GM23338 (cell line): ENCODE data around the gene CRIP3. TPM values are rescaled to one million over a fixed set of nuclear protein-coding genes. Genes with fewer than 3 reads are reported as not detected.
"Not testable (repeated sequence)": the region's sequence is repeated elsewhere in the genome, so short reads cannot be mapped to it uniquely, and the experiment has no call there.

Experiments
- ATAC-seq: fragments of 200-7000 bp; cut with Tn5 transposase; 3 replicates; pipeline ENCODE4 v1.9.1; 2020
- DNase-seq: peaks from one replicate; pipeline ENCODE4 v3.0.0-alpha.2; 2015; ENCODE audit warnings: low spot score
- H2AFZ ChIP-seq: fragments of 200-600 bp; sonication (generic); 2 replicates; pipeline ENCODE4 v1.8.0; 2016; ENCODE audit warnings: antibody characterized with exemption, mild to moderate bottlenecking, moderate library complexity
- H3F3A ChIP-seq: fragments of 200-600 bp; sonication (generic); replicated peaks from 2 replicates; pipeline ENCODE4 v1.8.0; 2017; ENCODE audit warnings: antibody characterized with exemption, mixed run types, low read depth
- H3K27ac ChIP-seq: fragments of 200-600 bp; sonication (generic); 2 replicates; pipeline ENCODE4 v1.6.1; 2016; ENCODE audit warnings: low read depth
- H3K27me3 ChIP-seq: fragments of 200-600 bp; sonication (generic); 2 replicates; pipeline ENCODE4 v1.8.0; 2016; ENCODE audit warnings: mild to moderate bottlenecking, mixed run types, moderate library complexity; ENCODE audit not compliant: insufficient read depth
- H3K36me3 ChIP-seq: fragments of 200-600 bp; sonication (generic); 2 replicates; pipeline ENCODE4 v1.8.0; 2016; ENCODE audit warnings: mild to moderate bottlenecking; ENCODE audit not compliant: insufficient read depth
- H3K4me1 ChIP-seq: fragments of 200-600 bp; sonication (generic); 2 replicates; pipeline ENCODE4 v1.8.0; 2016; ENCODE audit warnings: mild to moderate bottlenecking, moderate library complexity; ENCODE audit not compliant: insufficient read depth
- H3K4me2 ChIP-seq: fragments of 200-600 bp; sonication (generic); 2 replicates; pipeline ENCODE4 v1.7.1; 2017; ENCODE audit warnings: mixed run types
- H3K4me3 ChIP-seq: fragments of 200-600 bp; sonication (generic); 2 replicates; pipeline ENCODE4 v1.6.1; 2016; ENCODE audit warnings: mixed run types
- H3K79me2 ChIP-seq: fragments of 200-600 bp; sonication (generic); replicated peaks from 2 replicates; pipeline ENCODE4 v1.8.0; 2017; ENCODE audit warnings: mild to moderate bottlenecking; ENCODE audit not compliant: insufficient read depth
- H3K9me2 ChIP-seq: fragments of 200-600 bp; sonication (generic); 2 replicates; pipeline ENCODE4 v1.8.0; 2017; ENCODE audit not compliant: insufficient read depth
- H4K20me1 ChIP-seq: fragments of 200-600 bp; sonication (generic); replicated peaks from 2 replicates; pipeline ENCODE4 v1.8.0; 2017; ENCODE audit warnings: mild to moderate bottlenecking; ENCODE audit not compliant: insufficient read depth
- H3K27ac Mint-ChIP-seq: 2 replicates; pipeline ENCODE4 v1.8.0; 2020; ENCODE audit warnings: inconsistent platforms, mild to moderate bottlenecking, moderate library complexity, mixed read lengths
- H3K27me3 Mint-ChIP-seq: 3 replicates; pipeline ENCODE4 v1.8.0; 2022; ENCODE audit warnings: low read depth, mild to moderate bottlenecking, moderate library complexity, mixed read lengths, inconsistent platforms; ENCODE audit not compliant: insufficient read depth, poor library complexity
- H3K36me3 Mint-ChIP-seq: 3 replicates; pipeline ENCODE4 v1.8.0; 2021; ENCODE audit warnings: low read depth, mild to moderate bottlenecking, inconsistent platforms, moderate library complexity, mixed read lengths
- H3K4me1 Mint-ChIP-seq: 3 replicates; pipeline ENCODE4 v1.8.0; 2020; ENCODE audit warnings: mild to moderate bottlenecking, inconsistent platforms, mixed read lengths
- H3K4me3 Mint-ChIP-seq: 3 replicates; pipeline ENCODE4 v1.8.0; 2021; ENCODE audit warnings: moderate library complexity, mild to moderate bottlenecking, inconsistent platforms, mixed read lengths
- H3K9me3 Mint-ChIP-seq: 3 replicates; pipeline ENCODE4 v1.8.0; 2020; ENCODE audit warnings: moderate library complexity, mild to moderate bottlenecking, inconsistent platforms, mixed read lengths
- CREB1 ChIP-seq: fragments of 250-450 bp; sonication (Bioruptor Pico); IDR thresholded peaks from 2 replicates; pipeline ENCODE4 v1.5.0; 2020; ENCODE audit warnings: low read depth, mild to moderate bottlenecking, moderate library complexity
- EZH2 ChIP-seq: fragments of 200-600 bp; sonication (generic); IDR thresholded peaks from one replicate; pipeline ENCODE4 v1.8.0; 2017; ENCODE audit warnings: antibody characterized with exemption, mild to moderate bottlenecking, low read depth; ENCODE audit not compliant: unreplicated experiment
- EZH2phosphoT487 ChIP-seq: fragments of 200-600 bp; sonication (generic); IDR thresholded peaks from one replicate; pipeline ENCODE4 v1.8.1; 2018; ENCODE audit warnings: antibody characterized with exemption; ENCODE audit not compliant: unreplicated experiment
- JUNB ChIP-seq: IDR thresholded peaks from one replicate; pipeline ENCODE4 v1.6.1; 2016; ENCODE audit warnings: antibody characterized with exemption; ENCODE audit not compliant: unreplicated experiment
- NANOG ChIP-seq: IDR thresholded peaks from 2 replicates; pipeline ENCODE4 v1.6.1; 2016; ENCODE audit warnings: antibody characterized with exemption, borderline replicate concordance
- POLR2AphosphoS5 ChIP-seq: IDR thresholded peaks from 2 replicates; pipeline ENCODE4 v1.6.1; 2016; ENCODE audit warnings: antibody characterized with exemption, low read depth
- STAT1 ChIP-seq: IDR thresholded peaks from one replicate; pipeline ENCODE4 v1.6.1; 2016; ENCODE audit warnings: antibody characterized with exemption; ENCODE audit not compliant: unreplicated experiment
- ZNF114 ChIP-seq: fragments of 250-450 bp; sonication (Bioruptor Pico); IDR thresholded peaks from 2 replicates; pipeline ENCODE4 v1.5.0; 2020; ENCODE audit warnings: mild to moderate bottlenecking, moderate library complexity
- ZNF331 ChIP-seq: fragments of 250-450 bp; sonication (Bioruptor Pico); IDR thresholded peaks from 2 replicates; pipeline ENCODE4 v1.5.0; 2020; ENCODE audit warnings: low read depth, mild to moderate bottlenecking, moderate library complexity
- polyA plus RNA-seq: library from polyadenylated mRNA; unstranded; fragments of >200 nt; fragmentation: Nextera tagmentation; extraction: Ambion mirVana; gene quantifications from 2 replicates; pipeline ENCODE4 v1.2.1, GENCODE V29; 2016
- total RNA-seq: library from RNA; depleted of rRNA; stranded (reverse); fragments of >200 nt; shearing (Covaris generic); gene quantifications from 2 replicates; pipeline ENCODE4 v1.2.3, GENCODE V29; 2014
- TF ChIP-seq, protein P1 (sequence below): fragments of 250-450 bp; sonication (Bioruptor Pico); IDR thresholded peaks from 2 replicates; pipeline ENCODE4 v1.5.0; 2020; ENCODE audit warnings: mild to moderate bottlenecking, moderate library complexity
- TF ChIP-seq, protein P2 (sequence below), 2 experiments: fragments of 200-600 bp in 1 of 2; sonication (generic) in 1 of 2; conservative IDR thresholded peaks; 2 replicates each; pipeline versions ENCODE4 v1.5.1 to v1.6.1; 2016 to 2017; ENCODE audit warnings: antibody characterized with exemption in 2 of 2, low read depth in 2 of 2, mild to moderate bottlenecking in 2 of 2, moderate library complexity in 1 of 2
- TF ChIP-seq, protein P3 (sequence below): IDR thresholded peaks from 2 replicates; pipeline ENCODE4 v1.6.1; 2016; ENCODE audit warnings: antibody characterized with exemption

Gene CRIP3
- total and polyA plus RNA-seq, 2 experiments from 2014 or later: 22.0 to 36.0 TPM

DNA sequence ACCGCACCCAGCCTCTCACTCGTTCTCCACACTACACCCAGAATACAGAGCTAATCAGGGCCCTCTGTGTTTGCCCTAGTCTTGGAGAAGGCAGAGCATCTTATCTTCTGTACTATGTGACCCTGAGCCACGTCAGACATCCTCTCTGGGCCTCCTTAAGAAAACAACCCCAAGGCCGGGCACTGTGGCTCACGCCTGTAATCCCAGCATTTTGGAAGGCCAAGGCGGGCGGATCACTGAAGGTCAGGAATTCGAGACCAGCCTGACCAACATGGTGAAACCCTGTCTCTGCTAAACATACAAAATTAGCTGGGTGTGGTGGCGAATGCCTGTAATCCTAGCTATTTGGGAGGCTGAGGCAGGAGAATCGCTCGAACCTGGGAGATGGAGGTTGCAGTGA is 5.6 kb downstream of the CRIP3 start:
- Mint-ChIP-seq H3K36me3 (peaks cover 11% of the 10 kb centered on the region; the same call in 1 of the 3 replicates), H3K4me1 (peaks cover 20% of the 10 kb centered on the region)
- H2AFZ ChIP-seq, H3K9me2 ChIP-seq, H3K27ac ChIP-seq, H3K36me3 ChIP-seq, H3K27ac Mint-ChIP-seq, H3K79me2 ChIP-seq, H3K9me3 Mint-ChIP-seq, H4K20me1 ChIP-seq, H3K4me3 Mint-ChIP-seq, DNase-seq, H3K4me2 ChIP-seq, H3K27me3 ChIP-seq, H3K4me3 ChIP-seq, H3F3A ChIP-seq, H3K27me3 Mint-ChIP-seq, ATAC-seq: not testable (repeated sequence)
- peaks cover 15% of the 10 kb centered on the region; the same call in 1 of the 2 replicates for H3K4me1 ChIP-seq

DNA sequence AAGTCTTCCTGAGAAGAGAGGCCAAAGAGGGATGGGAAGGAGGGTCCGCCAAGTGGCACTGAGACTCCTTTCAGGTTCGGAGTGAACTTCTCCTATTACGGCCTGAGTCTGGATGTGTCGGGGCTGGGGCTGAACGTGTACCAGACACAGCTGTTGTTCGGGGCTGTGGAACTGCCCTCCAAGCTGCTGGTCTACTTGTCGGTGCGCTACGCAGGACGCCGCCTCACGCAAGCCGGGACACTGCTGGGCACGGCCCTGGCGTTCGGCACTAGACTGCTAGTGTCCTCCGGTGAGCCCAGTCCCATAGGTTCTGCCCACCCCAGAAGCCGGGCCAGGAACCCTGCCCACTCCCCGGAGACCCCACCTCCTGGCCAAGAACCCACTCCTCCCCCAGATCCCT is 6.5 kb downstream of the CRIP3 start:
- ATAC-seq (no peak), DNase-seq (no peak)
- no peak overlapping the region for H3K4me2 ChIP-seq
- H3K36me3 ChIP-seq: no peaks in the 10 kb centered on the region
- H3K9me2 ChIP-seq: no peaks in the 10 kb centered on the region
- Mint-ChIP-seq H3K27ac (no peak overlapping the region), H3K4me1 (peaks cover 15% of the 10 kb centered on the region), H3K27me3 (peaks cover 6% of the 10 kb centered on the region), H3K36me3 (peaks cover 8% of the 10 kb centered on the region; the same call in 1 of the 3 replicates), H3K9me3 (no peaks in the 10 kb centered on the region), H3K4me3 (no peak overlapping the region)
- H2AFZ ChIP-seq: no peak overlapping the region
- no peaks in the 10 kb centered on the region for H3K27me3 ChIP-seq
- H3K27ac ChIP-seq: no peak overlapping the region
- H3K79me2 ChIP-seq: no peaks in the 10 kb centered on the region
- H3K4me1 ChIP-seq: peaks cover 6% of the 10 kb centered on the region; the same call in 1 of the 2 replicates
- no peak overlapping the region for H3K4me3 ChIP-seq
- no peaks in the 10 kb centered on the region for H3F3A ChIP-seq
- H4K20me1 ChIP-seq: no peaks in the 10 kb centered on the region
- TF ChIP-seq, protein P1, sequence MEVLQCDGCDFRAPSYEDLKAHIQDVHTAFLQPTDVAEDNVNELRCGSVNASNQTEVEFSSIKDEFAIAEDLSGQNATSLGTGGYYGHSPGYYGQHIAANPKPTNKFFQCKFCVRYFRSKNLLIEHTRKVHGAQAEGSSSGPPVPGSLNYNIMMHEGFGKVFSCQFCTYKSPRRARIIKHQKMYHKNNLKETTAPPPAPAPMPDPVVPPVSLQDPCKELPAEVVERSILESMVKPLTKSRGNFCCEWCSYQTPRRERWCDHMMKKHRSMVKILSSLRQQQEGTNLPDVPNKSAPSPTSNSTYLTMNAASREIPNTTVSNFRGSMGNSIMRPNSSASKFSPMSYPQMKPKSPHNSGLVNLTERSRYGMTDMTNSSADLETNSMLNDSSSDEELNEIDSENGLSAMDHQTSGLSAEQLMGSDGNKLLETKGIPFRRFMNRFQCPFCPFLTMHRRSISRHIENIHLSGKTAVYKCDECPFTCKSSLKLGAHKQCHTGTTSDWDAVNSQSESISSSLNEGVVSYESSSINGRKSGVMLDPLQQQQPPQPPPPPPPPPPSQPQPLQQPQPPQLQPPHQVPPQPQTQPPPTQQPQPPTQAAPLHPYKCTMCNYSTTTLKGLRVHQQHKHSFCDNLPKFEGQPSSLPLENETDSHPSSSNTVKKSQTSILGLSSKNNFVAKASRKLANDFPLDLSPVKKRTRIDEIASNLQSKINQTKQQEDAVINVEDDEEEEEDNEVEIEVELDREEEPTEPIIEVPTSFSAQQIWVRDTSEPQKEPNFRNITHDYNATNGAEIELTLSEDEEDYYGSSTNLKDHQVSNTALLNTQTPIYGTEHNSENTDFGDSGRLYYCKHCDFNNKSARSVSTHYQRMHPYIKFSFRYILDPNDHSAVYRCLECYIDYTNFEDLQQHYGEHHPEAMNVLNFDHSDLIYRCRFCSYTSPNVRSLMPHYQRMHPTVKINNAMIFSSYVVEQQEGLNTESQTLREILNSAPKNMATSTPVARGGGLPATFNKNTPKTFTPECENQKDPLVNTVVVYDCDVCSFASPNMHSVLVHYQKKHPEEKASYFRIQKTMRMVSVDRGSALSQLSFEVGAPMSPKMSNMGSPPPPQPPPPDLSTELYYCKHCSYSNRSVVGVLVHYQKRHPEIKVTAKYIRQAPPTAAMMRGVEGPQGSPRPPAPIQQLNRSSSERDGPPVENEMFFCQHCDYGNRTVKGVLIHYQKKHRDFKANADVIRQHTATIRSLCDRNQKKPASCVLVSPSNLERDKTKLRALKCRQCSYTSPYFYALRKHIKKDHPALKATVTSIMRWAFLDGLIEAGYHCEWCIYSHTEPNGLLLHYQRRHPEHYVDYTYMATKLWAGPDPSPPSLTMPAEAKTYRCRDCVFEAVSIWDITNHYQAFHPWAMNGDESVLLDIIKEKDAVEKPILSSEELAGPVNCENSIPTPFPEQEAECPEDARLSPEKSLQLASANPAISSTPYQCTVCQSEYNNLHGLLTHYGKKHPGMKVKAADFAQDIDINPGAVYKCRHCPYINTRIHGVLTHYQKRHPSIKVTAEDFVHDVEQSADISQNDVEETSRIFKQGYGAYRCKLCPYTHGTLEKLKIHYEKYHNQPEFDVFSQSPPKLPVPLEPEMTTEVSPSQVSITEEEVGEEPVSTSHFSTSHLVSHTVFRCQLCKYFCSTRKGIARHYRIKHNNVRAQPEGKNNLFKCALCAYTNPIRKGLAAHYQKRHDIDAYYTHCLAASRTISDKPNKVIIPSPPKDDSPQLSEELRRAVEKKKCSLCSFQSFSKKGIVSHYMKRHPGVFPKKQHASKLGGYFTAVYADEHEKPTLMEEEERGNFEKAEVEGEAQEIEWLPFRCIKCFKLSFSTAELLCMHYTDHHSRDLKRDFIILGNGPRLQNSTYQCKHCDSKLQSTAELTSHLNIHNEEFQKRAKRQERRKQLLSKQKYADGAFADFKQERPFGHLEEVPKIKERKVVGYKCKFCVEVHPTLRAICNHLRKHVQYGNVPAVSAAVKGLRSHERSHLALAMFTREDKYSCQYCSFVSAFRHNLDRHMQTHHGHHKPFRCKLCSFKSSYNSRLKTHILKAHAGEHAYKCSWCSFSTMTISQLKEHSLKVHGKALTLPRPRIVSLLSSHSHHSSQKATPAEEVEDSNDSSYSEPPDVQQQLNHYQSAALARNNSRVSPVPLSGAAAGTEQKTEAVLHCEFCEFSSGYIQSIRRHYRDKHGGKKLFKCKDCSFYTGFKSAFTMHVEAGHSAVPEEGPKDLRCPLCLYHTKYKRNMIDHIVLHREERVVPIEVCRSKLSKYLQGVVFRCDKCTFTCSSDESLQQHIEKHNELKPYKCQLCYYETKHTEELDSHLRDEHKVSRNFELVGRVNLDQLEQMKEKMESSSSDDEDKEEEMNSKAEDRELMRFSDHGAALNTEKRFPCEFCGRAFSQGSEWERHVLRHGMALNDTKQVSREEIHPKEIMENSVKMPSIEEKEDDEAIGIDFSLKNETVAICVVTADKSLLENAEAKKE (CRISPR knock-in tag): no peak
- TF ChIP-seq EZH2: no peak
- no peak for TF ChIP-seq NANOG
- no peak for TF ChIP-seq ZNF114 (CRISPR knock-in tag)
- TF ChIP-seq POLR2AphosphoS5: no peak
- TF ChIP-seq, protein P2, sequence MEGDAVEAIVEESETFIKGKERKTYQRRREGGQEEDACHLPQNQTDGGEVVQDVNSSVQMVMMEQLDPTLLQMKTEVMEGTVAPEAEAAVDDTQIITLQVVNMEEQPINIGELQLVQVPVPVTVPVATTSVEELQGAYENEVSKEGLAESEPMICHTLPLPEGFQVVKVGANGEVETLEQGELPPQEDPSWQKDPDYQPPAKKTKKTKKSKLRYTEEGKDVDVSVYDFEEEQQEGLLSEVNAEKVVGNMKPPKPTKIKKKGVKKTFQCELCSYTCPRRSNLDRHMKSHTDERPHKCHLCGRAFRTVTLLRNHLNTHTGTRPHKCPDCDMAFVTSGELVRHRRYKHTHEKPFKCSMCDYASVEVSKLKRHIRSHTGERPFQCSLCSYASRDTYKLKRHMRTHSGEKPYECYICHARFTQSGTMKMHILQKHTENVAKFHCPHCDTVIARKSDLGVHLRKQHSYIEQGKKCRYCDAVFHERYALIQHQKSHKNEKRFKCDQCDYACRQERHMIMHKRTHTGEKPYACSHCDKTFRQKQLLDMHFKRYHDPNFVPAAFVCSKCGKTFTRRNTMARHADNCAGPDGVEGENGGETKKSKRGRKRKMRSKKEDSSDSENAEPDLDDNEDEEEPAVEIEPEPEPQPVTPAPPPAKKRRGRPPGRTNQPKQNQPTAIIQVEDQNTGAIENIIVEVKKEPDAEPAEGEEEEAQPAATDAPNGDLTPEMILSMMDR (conservative IDR thresholded peaks at IDR 0.05; ENCODE audit: low read depth in 2 of 2): no peak
- TF ChIP-seq ZNF331 (CRISPR knock-in tag): no peak
- no peak for TF ChIP-seq CREB1
- TF ChIP-seq, protein P3, sequence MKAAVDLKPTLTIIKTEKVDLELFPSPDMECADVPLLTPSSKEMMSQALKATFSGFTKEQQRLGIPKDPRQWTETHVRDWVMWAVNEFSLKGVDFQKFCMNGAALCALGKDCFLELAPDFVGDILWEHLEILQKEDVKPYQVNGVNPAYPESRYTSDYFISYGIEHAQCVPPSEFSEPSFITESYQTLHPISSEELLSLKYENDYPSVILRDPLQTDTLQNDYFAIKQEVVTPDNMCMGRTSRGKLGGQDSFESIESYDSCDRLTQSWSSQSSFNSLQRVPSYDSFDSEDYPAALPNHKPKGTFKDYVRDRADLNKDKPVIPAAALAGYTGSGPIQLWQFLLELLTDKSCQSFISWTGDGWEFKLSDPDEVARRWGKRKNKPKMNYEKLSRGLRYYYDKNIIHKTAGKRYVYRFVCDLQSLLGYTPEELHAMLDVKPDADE: no peak
- TF ChIP-seq EZH2phosphoT487: no peak
- no peak for TF ChIP-seq JUNB
- no peak for TF ChIP-seq STAT1
